Stimulated activated CD8-positive, alpha-beta memory T cell treated with anti-CD3 and anti-CD28 coated beads, Interleukin-7, amount 100 ng/mL, for 4 hours (primary cell): Measurements from ENCODE around the gene KRT1.
"Not testable (repeated sequence)": the region's sequence is repeated elsewhere in the genome, so short reads cannot be mapped to it uniquely, and the experiment has no call there.

Experiments used
- DNase-seq, 2 donors: peaks; one replicate each; pipeline ENCODE4 v3.0.0-alpha.2; 2020; ENCODE audit warnings: low read depth in 2 of 2

Gene KRT1

GRCh38 chr12:52682381-52682660, 2.1 kb upstream of the KRT1 start:
- DNase-seq, result no peak

- peak in 1 of 2 donors; percentile 11 for DNase-seq
Observed at GRCh38 chr12:52681526-52682380, 1.5 kb upstream of the KRT1 start.

GRCh38 chr12:52679875-52680274, 332 bp downstream of the KRT1 start:
- DNase-seq, result no peak

GRCh38 chr12:52677671-52678070, 2.5 kb downstream of the KRT1 start:
- no peak for DNase-seq

GRCh38 chr12:52677126-52677525, 3.1 kb downstream of the KRT1 start:
- DNase-seq, result no peak

- DNase-seq, result no peak
Observed at GRCh38 chr12:52676163-52676562, 4.0 kb downstream of the KRT1 start.

- no peak for DNase-seq
Observed at GRCh38 chr12:52675301-52675701, 4.9 kb downstream of the KRT1 start.

GRCh38 chr12:52674433-52674775, 5.8 kb downstream of the KRT1 start:
- no peak for DNase-seq

- no peak for DNase-seq
Observed at GRCh38 chr12:52673713-52674432, 6.3 kb downstream of the KRT1 start.

- DNase-seq, result no peak
Observed at GRCh38 chr12:52673217-52673616, 7.0 kb downstream of the KRT1 start.

GRCh38 chr12:52672321-52672933, 7.8 kb downstream of the KRT1 start:
- no peak for DNase-seq

- DNase-seq, result no peak
Observed at GRCh38 chr12:52670961-52671360, 9.2 kb downstream of the KRT1 start.

- no peak for DNase-seq
Observed at GRCh38 chr12:52670506-52670905, 9.7 kb downstream of the KRT1 start.

- not testable (repeated sequence) for DNase-seq
Observed at GRCh38 chr12:52669941-52670340, 10.3 kb downstream of the KRT1 start.

GRCh38 chr12:52669426-52669825, 10.8 kb downstream of the KRT1 start:
- DNase-seq, result no peak

- DNase-seq, result no peak
Observed at GRCh38 chr12:52667931-52668330, 12.3 kb downstream of the KRT1 start.

GRCh38 chr12:52667509-52667908, 12.7 kb downstream of the KRT1 start:
- DNase-seq, result no peak

- DNase-seq, result no peak
Observed at GRCh38 chr12:52666471-52666870, 13.7 kb downstream of the KRT1 start.

- no peak for DNase-seq
Observed at GRCh38 chr12:52663420-52663819, 16.8 kb downstream of the KRT1 start.

GRCh38 chr12:52662918-52663229, 17.3 kb downstream of the KRT1 start:
- DNase-seq, result no peak

- no peak for DNase-seq
Observed at GRCh38 chr12:52662093-52662917, 17.9 kb downstream of the KRT1 start.

GRCh38 chr12:52661668-52662067, 18.5 kb downstream of the KRT1 start:
- no peak for DNase-seq
